K562 (cell line): ENCODE data around the gene TSHZ1. TPM values are rescaled to one million over a fixed set of nuclear protein-coding genes. Genes with fewer than 3 reads are reported as not detected.

Source experiments
- BRF1 ChIP-seq: IDR thresholded peaks from 3 replicates; pipeline ENCODE4 v1.6.1; 2011; ENCODE audit warnings: borderline replicate concordance, mild to moderate bottlenecking; ENCODE audit not compliant: insufficient read length; ENCODE audit errors: extremely low read depth
- FOXK1 ChIP-seq: sonication (generic); formaldehyde crosslinking; IDR thresholded peaks from 2 replicates; pipeline ENCODE4 v1.8.0; 2022; ENCODE audit warnings: missing genetic modification reagents, mild to moderate bottlenecking, borderline replicate concordance
- ILK ChIP-seq: fragments of 450-650 bp; IDR thresholded peaks from 2 replicates; pipeline ENCODE4 v1.6.1; 2016; ENCODE audit warnings: missing genetic modification characterization, low read depth, mild to moderate bottlenecking, missing compliant biosample characterization, moderate library complexity, borderline replicate concordance
- RBFOX2 ChIP-seq: fragments of 200-400 bp; formaldehyde crosslinking; IDR thresholded peaks from 2 replicates; pipeline ENCODE4 v1.6.1; 2017; ENCODE audit warnings: low read depth, mild to moderate bottlenecking, low read length, moderate library complexity
- STAT6 ChIP-seq: sonication (generic); formaldehyde crosslinking; IDR thresholded peaks from 2 replicates; pipeline ENCODE4 v1.8.1; 2023; ENCODE audit warnings: mild to moderate bottlenecking, missing genetic modification reagents
- U2AF2 ChIP-seq: fragments of 200-400 bp; formaldehyde crosslinking; optimal IDR thresholded peaks from 2 replicates; pipeline ENCODE3; 2017; ENCODE audit warnings: low read depth, mild to moderate bottlenecking, low read length
- ZFP36 ChIP-seq: fragments of 150-350 bp; IDR thresholded peaks from 2 replicates; pipeline ENCODE4 v1.6.1; 2018; ENCODE audit warnings: low read length, low read depth; ENCODE audit not compliant: partially characterized antibody
- ZNF518B ChIP-seq: fragments of 250-450 bp; sonication (Bioruptor Pico); IDR thresholded peaks from 2 replicates; pipeline ENCODE4 v1.5.0; 2021; ENCODE audit warnings: mild to moderate bottlenecking, moderate library complexity
- ZNF707 ChIP-seq: fragments of 250-450 bp; sonication (Bioruptor Pico); conservative IDR thresholded peaks from 2 replicates; pipeline ENCODE4 v1.8.0; 2022; ENCODE audit warnings: inconsistent platforms, mild to moderate bottlenecking, moderate library complexity
- ZNF764 ChIP-seq: fragments of 250-450 bp; sonication (Bioruptor Pico); IDR thresholded peaks from 2 replicates; pipeline ENCODE4 v1.4.0; 2020; ENCODE audit warnings: low read depth, mild to moderate bottlenecking, moderate library complexity
- polyA plus RNA-seq, 8 experiments: library from polyadenylated mRNA; depleted of rRNA in 4 of 8; stranded (reverse) in 5 of 8; unstranded in 3 of 8; fragments of >200 nt; fragmentation: Nextera tagmentation in 2 of 8; fragmentation: Illumina TruSeq in 1 of 8; extraction: Ambion mirVana in 2 of 8; extraction: Trizol in 1 of 8; gene quantifications; 2 replicates each; pipeline versions ENCODE4 v1.2.1 to v1.2.3, GENCODE V29; 2011 to 2014; ENCODE audit warnings: inconsistent platforms in 1 of 8, missing spikeins in 1 of 8
- total RNA-seq, 7 experiments: library from RNA; depleted of rRNA in 6 of 7; stranded (reverse); fragments of >200 nt in 6 of 7; fragmentation: Illumina TruSeq in 2 of 7; extraction: Trizol in 2 of 7; gene quantifications; 2 replicates each; pipeline versions ENCODE4 v1.2.1 to v1.2.3, GENCODE V29; 2011 to 2021; ENCODE audit warnings: low replicate concordance in 1 of 7
- TF ChIP-seq, protein P1 (sequence below): sonication (generic); formaldehyde crosslinking; IDR thresholded peaks from 2 replicates; pipeline ENCODE4 v1.9.0; 2022; ENCODE audit warnings: mild to moderate bottlenecking, missing genetic modification reagents
- TF ChIP-seq, protein P2 (sequence below): fragments of 450-650 bp; conservative IDR thresholded peaks from 2 replicates; pipeline ENCODE4 v1.6.1; 2016; ENCODE audit warnings: missing genetic modification characterization, low read depth, mild to moderate bottlenecking, control low read depth, missing compliant biosample characterization
- TF ChIP-seq, protein P3 (sequence below): fragments of 450-650 bp; IDR thresholded peaks from 2 replicates; pipeline ENCODE4 v1.6.1; 2014; ENCODE audit warnings: low read depth, mild to moderate bottlenecking, moderate library complexity, borderline replicate concordance

Gene TSHZ1
- total and polyA plus RNA-seq, 9 of the 15 experiments (the other 6 are each of a cell fraction or from before 2014, with no cell fraction given) = 1.1 to 7.2 (median 2.7) TPM

DNA sequence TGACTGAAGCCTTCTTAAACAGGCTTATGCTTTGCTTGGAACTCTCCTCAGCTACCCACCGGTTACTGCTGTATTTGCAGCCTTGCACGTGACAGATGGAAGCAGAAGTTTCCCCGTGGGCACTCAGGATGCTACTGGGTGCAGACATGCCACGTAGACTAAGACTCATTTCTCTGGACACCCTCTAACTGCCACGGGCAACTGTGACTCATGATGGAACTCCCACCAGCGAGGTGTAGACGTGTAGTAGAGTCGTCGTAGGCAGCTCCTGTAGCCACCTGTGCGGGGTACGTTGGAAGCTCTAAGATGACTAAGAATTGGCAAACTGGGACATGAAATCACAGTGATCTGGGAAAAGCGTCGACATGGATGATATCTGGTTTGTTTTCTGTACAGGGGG, 27.5 kb downstream of the TSHZ1 start (continued):
- TF ChIP-seq RBFOX2 (no peak), ZNF518B (no peak), FOXK1 (CRISPR knock-in tag) (no peak), BRF1 (no peak), ZNF764 (CRISPR knock-in tag) (no peak), ZFP36 (no peak), ILK (tag) (no peak), U2AF2 (no peak), STAT6 (CRISPR knock-in tag) (no peak), ZNF707 (CRISPR knock-in tag) (no peak)
- TF ChIP-seq, protein P1, sequence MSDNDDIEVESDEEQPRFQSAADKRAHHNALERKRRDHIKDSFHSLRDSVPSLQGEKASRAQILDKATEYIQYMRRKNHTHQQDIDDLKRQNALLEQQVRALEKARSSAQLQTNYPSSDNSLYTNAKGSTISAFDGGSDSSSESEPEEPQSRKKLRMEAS (CRISPR knock-in tag) = no peak
- TF ChIP-seq, protein P2, sequence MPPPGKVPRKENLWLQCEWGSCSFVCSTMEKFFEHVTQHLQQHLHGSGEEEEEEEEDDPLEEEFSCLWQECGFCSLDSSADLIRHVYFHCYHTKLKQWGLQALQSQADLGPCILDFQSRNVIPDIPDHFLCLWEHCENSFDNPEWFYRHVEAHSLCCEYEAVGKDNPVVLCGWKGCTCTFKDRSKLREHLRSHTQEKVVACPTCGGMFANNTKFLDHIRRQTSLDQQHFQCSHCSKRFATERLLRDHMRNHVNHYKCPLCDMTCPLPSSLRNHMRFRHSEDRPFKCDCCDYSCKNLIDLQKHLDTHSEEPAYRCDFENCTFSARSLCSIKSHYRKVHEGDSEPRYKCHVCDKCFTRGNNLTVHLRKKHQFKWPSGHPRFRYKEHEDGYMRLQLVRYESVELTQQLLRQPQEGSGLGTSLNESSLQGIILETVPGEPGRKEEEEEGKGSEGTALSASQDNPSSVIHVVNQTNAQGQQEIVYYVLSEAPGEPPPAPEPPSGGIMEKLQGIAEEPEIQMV (tag) = no peak
- TF ChIP-seq, protein P3, sequence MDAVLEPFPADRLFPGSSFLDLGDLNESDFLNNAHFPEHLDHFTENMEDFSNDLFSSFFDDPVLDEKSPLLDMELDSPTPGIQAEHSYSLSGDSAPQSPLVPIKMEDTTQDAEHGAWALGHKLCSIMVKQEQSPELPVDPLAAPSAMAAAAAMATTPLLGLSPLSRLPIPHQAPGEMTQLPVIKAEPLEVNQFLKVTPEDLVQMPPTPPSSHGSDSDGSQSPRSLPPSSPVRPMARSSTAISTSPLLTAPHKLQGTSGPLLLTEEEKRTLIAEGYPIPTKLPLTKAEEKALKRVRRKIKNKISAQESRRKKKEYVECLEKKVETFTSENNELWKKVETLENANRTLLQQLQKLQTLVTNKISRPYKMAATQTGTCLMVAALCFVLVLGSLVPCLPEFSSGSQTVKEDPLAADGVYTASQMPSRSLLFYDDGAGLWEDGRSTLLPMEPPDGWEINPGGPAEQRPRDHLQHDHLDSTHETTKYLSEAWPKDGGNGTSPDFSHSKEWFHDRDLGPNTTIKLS = no peak
- TF ChIP-seq, all 486 proteins: peak for 0
